A204.1 (cell line): ENCODE measurements around the gene PRSS12.

Experiments used
- FAIRE-seq: peaks from 2 replicates; lab custom pipeline; 2012; peaks lifted over from hg19 to GRCh38; lab: Jason Lieb, UNC

Gene PRSS12

DNA sequence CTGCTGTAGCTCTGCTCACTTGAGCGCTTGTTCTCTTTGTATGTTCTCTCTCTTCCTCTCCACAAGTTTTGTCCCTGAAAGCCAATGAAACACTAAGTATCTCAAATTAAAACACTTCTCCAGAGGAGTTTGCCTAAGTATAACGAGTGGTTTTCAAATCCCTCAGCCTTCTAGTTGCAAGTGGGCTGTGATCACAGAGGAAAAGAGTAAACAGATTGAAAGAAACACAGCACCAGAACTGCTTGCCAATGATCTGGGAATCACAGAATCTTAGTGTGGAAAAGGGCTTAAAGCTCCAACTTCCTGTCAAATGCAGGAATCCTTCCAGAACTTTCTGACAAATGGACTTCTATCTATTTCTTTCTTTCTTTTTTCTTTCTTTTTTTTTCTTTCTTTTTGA, 4.8 kb upstream of the PRSS12 start:
- no peak for FAIRE-seq

DNA sequence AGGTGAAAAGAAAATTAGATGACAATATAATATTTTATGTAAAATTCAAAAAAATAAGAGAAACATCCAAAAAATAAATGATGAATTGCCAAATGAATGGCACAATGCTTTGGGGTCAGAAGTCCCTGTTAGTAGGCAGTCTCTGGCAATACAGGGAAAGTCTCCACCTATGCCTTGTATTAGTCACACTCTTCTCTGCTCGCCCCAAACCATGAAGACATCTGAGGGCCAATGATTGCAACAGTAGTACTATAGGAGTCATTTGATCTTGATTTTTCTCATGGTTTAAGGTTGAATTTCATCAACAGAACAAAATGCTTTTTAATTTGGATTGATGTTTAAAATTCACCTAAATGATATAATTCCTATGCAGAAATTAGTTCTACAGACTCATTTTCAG, 3.9 kb upstream of the PRSS12 start:
- no peak for FAIRE-seq

DNA sequence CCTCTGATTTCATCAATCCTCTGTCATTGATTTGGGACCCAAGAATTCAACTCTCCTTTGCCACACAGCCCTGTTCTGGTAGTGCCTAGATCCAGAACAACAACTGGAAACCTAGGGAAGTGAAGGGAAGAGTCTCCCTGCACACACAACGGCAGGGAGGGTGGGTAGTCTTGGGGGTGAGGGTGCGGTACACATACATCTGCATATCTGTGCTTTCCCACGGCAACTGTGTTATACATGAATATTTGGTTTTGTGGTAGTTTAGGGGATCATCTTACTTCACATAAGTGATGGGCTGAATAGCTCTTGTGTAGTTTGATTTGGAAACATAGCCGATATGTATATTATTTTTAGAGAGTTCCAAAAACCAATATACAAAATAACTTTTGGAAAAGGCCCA, 3.3 kb upstream of the PRSS12 start:
- no peak for FAIRE-seq

DNA sequence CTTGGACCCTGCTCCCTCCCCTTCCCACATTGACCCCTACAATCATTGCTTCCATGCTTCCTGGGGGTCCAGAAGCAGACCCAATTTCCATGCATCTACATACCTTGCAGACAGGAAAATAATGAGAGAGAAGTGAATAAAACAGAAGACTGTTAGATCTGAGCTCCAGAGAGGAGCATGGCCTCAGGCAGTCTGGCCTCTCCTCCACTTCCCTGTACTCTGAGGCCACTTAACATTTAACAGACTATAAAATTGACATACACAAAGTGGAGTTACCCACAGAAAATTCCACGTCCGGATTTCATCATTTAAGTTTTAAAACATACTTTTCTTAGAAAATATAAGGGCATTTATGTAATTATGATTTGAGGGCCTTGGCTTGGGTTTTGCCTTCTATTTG, 2.1 kb upstream of the PRSS12 start:
- FAIRE-seq = no peak

DNA sequence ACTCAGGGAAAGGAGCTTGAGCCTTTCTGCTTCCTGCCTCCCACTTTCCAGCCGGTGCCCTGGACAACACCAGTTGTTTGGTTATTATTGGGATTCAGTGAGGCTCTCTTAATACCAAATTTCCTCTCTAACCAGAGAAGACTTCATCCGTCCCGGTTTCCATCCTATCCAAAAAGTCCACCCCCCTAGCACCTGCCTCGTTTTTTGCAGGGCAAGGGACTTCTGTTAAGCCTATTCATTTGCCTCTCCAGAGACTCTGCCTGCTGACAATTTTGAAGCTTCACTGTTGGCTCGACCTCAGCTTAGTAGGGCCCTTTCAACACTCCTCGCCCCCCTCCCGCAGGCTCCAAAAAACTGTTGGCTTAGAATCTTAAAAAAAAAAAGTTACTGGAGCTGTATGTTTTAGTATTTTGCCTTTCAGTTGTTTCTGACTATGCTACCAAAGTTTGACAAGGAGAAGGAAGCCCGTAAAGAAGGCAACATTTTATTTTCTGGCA, 779 bp upstream of the PRSS12 start:
- FAIRE-seq = no peak

DNA sequence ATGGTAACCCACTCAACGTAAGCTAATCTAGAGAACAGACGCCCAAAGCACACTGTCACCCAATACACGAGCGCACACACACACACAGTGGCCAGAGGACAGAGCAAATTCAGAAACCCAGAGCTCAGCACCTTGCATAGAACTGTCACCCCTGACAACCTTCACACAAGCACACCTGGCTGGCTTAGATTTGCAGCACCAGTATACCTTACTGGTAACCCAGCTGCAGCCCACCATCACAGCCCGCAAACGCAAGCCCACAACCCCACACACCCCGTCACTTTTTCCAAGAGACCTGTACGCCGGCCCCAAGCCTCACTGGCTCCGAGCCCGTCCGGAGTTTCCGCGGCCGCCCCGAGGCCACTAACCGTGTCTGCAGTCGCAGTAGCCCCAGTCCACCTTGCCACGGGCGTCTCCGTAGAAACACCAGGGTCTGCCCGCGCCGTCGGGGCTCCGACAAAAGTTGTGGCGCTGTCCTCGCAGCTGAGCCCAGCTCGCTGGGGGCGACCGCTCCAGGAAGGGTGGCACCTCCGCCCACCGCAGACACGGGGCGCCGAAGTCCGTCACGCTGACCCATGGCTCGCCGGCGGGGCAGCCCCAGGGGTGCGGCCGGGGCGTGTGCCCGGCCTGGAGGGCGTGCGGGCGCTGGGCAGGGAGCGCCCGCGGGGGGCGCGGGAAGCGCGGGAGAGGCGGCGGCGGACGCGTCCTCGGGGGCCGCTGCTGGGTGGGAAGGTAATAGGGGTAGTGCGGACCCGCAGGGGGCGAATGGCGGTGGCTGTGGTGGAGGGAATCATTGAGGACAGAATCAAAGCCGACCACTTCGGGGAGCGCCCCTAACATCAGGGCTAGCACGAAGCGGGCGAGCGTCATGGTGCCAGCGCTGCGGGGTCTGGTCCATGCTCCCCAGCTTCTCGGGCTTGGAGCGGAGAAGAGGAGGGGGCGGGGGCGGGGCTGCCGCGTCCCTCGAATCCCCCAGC, 664 bp downstream of the PRSS12 start:
- FAIRE-seq = no peak

DNA sequence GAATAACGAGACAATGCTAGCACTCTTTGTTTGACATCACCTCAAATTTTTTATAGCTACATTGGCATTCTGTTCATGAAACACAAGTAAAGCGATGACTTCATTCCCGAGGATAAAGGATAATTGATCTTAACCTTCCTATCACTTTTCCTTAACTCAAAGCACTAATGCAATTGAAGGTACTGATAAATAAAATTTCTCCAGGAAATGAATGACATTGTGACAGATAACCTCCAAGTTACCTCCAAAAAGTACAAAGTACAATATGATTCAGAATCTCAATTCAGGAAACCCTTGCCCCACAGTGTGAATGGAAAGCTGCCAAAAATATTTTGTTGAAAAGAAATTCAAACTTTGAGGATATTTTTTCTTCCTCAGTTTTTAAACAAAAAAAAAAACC, 1.8 kb downstream of the PRSS12 start:
- FAIRE-seq = peak; percentile 6

DNA sequence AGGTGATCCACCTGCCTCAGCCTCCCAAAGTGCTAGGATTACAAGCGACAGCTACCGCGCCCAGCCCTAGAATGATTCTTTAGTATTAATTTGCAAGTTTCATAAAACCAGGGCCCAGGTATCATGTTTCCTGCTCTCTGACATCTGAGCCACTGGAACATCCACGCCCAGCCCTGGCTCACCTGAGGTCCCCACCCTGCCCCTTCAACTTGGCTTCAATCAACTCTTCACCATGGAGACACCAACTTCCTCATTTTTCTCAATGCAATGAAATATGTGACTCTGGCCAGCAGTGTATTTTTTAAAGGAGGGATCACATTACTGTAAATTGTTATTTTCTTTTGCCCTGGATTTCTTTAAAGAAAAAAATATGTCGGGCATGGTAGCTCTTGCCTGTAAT, 3.9 kb downstream of the PRSS12 start:
- no peak for FAIRE-seq

DNA sequence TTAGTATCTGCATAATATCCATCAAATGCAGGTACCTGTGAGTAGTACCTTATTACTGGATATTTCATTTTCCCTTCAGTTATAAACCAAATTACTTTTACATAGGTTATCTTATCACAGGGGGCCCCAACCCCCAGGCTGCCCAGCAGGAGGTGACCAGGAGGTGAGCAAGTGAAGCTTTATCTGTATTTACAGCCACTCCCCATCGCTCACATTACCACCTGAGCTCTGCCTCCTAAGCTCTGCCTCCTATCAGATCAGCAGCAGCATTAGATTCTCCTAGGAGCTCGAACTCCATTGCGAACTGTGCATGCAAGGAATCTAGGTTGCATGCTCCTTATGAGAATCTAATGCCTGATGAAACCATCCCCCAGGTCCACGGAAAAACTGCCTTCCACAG, 6.3 kb downstream of the PRSS12 start:
- FAIRE-seq = no peak

DNA sequence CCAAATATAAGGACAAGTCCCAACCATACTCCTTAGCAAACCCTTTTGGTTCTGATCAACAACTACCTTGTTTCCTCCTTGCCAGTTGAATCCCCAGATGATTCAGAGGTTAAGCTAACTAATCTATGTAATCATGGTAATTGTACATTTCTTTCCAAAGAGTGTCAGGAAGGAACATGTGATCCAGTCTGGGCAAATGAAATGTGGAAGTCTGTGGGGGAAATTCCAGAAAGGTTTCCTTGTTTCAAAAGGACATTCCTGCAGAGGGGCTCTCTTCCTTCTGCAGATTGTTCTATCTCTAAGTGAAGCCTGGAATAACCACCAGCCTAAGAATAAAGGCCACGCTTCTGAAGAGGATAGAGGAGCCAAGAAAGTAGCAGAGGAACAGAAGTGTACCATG, 7.0 kb downstream of the PRSS12 start:
- FAIRE-seq = no peak

DNA sequence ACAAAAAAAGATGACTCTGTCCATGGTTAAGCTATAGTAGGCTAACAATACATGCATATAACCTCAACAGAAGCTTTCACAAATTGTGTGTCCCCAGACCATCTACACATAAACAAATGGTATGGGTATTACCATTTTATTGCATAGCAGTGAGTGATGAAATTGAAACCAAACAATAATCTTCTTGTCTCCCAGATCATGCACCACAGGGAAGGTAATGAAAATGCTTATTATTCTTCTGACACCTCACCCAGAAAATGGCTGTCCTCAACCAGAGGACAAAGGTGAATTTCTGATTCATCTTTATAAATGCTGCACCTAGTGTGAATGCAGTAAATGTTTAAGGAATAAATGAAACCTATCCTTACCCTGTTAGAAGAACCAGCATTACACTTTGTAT, 8.0 kb downstream of the PRSS12 start:
- FAIRE-seq = no peak

DNA sequence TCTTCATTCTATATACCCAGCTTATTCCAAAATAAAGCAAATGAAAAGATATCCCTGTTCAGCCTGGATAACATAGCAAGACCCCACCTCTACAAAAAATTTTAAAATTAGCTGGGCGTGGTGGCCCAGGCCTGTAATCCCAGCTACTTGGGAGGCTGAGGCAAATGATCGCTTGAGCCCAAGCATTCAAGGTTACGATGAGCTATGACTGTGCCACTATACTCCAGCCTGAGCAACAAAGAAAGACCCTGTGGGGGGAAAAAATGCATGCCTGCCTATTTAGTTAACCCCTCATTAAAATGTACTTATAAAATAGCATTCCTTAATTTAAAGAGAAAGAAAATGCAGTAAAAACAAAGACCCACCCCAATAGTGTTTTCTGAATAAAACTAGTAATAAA, 9.3 kb downstream of the PRSS12 start:
- FAIRE-seq = no peak

DNA sequence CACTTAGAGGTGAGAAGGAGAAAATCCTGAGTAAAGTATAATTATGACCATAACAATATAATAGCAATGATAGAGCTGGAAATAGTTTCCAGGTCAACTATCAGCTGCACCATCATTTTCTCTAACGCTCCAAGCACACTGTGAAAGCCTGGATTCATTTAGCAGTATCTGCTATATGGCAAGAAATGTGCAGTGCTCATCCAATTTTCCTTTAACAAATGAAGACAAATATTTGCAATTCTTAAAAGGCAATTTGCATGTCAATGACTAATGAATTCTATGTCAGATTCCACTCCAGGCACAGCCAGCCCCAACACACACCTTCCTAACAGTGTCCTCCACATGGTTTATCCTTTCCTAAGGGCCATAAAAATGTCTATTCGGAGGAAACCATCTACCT, 12.7 kb downstream of the PRSS12 start:
- no peak for FAIRE-seq

DNA sequence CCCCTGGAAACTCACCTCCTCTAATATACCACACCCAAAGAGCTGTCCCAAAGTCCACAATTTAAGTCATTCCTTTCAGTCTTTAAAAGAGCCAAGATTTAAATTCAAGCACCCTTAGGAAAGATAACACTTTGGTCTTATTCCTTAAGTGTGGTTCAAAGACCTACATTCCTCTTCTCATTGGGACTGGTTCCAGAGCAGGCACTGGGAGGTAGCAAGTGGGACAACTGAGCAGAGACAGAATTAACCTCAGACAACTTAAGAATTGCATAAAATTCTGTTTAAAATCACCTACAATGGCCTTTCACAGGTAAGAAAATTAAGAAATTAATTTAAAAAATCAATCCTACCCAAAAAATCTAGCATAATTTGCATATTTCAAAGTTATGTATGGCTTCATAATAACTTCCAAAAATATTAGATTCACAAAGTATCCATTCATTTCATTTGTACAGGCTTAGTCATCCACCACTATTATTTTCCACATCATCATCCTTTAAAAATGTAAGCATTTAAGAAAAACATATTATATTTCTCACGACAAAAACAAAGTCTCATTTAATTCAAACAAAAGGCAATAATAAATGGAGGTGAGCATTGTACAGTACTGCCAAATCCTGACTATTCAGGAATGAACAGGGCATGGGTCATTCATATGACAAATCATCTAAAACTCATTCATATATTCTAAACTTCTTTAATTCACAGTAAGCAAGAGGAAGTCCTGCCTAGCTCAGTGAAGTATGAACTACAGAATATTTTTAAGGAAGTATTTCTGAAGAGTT, 13.6 kb downstream of the PRSS12 start:
- FAIRE-seq = no peak

DNA sequence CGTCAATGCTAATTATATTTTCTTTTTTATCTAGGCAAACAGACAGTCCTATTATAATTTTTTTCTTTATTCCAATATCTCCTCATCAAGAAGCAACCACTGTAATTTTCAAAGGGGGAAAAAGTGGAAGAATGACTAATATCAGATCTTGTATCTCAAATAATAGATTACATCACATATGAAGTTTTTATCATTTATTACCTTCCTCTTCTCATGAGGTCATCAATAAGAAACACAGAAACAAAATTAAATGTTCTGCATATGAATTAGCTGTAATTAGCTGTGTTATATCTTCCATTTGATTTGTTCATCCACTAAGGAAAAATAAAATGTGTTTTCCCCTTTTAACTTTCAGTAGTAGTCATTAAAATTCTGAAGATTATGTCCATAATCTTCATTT, 14.3 kb downstream of the PRSS12 start:
- no peak for FAIRE-seq

DNA sequence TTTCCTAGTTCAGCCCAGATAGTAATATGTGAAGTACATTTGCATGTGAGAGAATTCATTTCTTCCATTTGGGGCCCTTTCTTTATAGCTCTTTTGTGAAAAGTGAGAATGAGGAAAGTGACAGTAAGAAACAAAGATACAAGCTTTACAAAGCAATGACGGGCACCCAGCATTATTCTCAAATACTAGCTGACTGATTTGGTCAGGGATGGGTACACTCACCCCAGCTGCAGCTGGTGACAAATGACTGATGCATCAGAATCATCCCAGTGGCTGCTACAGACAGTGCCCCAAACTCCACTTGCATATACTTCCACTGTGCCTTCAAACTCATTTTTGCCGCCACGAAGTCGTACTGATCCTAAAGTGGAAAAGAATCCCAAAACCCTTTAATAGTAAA, 14.8 kb downstream of the PRSS12 start:
- FAIRE-seq = no peak

DNA sequence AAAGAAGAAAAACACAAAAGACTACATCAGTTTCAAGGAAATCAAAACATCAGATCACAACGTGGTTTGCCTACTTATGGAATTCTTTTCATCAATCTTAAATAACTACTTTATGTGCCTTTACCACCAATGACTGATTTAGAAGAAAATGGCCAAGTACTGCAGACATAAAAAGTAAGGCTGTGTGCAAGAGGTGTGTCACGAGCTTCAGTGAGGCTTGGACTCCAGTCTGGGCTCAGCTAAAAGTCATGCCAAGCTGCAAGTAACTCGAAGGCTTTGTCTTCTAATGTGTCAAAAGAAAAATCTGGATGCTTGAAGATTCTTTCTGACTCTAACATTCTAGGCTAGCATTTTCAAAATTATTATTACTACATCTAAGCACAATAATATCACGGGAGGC, 17.0 kb downstream of the PRSS12 start:
- FAIRE-seq = no peak

DNA sequence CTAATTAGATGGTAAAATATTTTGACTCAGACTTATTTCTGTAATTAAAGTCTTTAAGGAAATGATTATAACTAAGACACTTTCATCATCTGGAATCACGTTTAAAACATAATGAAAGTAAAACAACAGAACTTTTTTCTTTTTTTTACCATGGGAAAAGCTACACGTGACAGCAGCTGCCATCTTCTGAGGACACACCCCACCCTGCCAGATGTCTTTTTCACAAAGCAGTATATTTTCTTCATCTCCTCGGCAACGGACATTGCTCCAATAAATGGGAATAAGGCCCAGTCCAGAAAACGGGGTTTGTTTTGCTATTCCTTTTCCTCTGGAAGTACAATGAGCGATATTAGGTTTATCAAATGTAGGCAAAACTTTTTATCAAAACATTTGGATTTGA, 17.5 kb downstream of the PRSS12 start:
- FAIRE-seq = no peak

DNA sequence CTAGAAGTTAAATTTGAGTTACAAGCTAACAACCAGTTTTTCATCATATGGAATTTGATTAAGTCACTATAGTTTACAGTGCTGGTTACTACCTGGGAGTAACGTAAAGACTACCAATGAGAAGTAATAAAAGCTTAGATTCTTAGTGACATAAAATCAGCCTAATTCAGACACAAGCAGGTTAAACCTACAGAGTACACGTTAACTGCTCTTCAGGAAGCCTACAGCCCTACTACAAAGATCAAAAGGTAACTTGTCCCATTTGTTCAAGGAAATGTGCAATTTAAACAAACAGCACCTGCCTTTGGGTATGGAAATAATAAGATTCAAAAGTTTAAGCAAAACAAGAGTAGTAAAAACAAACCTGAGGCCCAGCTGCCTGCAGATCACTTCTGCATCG, 21.5 kb downstream of the PRSS12 start:
- FAIRE-seq = no peak

DNA sequence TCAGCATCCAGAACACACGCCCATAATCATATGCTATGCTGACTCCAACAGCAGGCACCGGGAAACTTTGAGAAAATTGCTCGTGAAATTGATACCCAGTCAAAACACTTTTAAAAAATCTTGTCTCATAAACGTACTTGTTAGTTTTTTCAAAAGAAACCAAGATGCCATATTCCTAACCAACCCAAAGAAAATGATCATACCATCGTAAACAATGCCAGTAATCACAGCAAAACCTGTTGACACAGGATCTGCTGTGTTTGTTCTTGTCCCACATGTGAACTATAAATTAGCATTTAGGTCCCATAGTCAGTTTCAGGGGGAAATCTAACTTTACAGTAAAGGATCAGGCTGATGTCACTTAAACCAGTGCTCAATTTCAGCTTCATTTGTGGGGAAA, 23.0 kb downstream of the PRSS12 start:
- FAIRE-seq = no peak

DNA sequence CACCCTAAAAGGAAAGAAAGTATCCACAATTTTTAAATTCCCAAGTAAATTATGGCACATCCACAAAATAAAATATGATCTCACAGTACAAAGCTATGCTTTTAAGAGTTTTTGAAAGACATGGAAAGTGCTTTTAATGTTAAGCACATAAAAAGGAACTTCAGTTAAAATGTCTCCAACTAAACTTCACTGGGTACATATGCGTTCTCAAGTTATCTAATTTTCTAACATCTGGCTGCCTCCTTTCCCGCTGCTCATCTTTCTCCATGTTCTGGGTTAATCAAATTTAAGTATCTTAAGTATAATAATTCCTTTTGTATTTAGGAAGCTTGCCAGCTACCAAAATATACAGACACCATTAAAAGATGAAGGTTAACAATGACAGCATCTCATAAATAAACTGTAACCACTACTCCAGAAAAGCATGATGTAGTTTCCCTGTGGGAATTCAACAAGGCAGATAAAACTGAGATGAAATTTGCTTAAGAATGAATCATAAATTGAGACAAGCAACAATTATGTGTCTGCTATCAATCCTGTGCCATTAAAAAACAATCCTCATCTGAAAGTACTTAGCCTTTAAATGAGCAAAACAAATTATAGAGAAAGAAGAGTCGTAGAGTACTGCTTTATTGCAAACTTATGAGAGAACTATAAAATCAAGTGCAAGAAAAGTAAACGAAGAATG, 25.1 kb downstream of the PRSS12 start:
- FAIRE-seq = no peak

DNA sequence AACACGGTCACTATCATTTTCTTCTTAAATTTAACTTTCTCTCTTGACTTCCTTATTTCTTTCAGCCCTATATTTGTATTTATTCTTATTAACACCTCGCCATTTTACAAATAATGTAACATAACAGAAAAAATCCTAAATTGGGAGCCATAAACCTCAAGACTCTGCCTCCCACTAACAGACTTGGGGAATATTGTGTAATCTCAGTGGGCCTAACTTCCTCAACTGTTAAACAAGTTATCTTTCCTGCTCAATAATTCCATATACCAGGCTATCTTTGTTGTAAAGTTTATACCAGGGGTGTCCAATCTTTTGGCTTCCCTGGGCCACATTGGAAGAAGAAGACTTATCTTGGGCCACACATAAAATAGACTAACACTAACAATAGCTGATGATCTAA, 26.2 kb downstream of the PRSS12 start:
- FAIRE-seq = no peak

DNA sequence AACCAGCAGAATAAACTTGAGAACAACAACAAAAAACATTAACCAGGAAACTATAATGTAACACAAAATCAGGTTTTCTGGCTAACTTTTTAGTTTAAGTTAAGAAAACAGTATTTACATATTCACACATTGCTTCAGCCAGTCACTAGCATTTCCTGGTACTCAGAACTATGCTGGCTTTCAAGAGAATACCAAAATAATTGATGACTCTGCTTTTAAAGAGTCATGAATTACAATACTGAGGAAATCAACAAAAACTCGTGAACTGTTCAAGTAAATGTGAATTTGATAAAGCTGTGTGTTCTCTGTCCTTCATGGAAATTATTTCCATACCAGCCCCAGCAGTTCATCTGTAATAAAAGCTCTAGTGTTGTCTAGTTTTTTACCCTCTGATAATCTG, 27.4 kb downstream of the PRSS12 start:
- no peak for FAIRE-seq
